ENCODE data around the gene MYO1B. TPM values are rescaled to one million over a fixed set of nuclear protein-coding genes. Genes with fewer than 3 reads are reported as not detected.

The MYO1B gene
- polyA plus RNA-seq, 1 donor from 2014 or later = 72.2 TPM

DNA sequence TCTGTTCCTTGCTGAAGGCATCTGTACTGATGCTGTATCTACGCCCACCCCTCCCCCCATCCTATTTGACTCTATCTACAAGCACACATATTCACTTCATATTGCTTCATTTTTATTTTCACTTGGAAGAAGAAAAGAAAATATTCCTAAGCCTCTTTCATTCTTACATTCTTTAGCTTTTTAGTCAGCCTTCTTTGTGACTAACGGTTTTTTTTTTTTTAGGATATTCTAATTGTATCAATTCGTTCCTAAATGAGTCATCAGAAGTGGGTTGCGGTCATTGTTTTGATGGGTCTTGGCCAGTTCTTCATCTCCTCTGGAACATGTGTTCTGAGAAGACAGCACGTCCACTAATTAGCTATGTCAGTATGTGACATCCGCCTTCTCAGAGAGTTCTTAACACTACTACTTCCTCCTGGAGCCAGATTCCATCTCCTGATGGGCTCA lies 88.7 kb downstream of the MYO1B start:
- TF ChIP-seq EZH2 (IDR thresholded peaks at IDR 0.05; ENCODE audit: borderline replicate concordance, insufficient read depth, low read length, poor library complexity, severe bottlenecking) (no peak), TAF1 (IDR thresholded peaks at IDR 0.05; ENCODE audit: low read depth) (no peak), SMC3 (conservative IDR thresholded peaks at IDR 0.05; ENCODE audit: poor library complexity) (no peak), MXI1 (conservative IDR thresholded peaks at IDR 0.05; ENCODE audit: poor library complexity, severe bottlenecking) (no peak), RAD21 (conservative IDR thresholded peaks at IDR 0.05) (no peak), CTCF (IDR thresholded peaks at IDR 0.05; ENCODE audit: poor library complexity, severe bottlenecking) (no peak), EP300 (conservative IDR thresholded peaks at IDR 0.05; ENCODE audit: poor library complexity, severe bottlenecking) (no peak), POLR2AphosphoS5 (IDR thresholded peaks at IDR 0.05) (no peak)
- TF ChIP-seq, protein P1, sequence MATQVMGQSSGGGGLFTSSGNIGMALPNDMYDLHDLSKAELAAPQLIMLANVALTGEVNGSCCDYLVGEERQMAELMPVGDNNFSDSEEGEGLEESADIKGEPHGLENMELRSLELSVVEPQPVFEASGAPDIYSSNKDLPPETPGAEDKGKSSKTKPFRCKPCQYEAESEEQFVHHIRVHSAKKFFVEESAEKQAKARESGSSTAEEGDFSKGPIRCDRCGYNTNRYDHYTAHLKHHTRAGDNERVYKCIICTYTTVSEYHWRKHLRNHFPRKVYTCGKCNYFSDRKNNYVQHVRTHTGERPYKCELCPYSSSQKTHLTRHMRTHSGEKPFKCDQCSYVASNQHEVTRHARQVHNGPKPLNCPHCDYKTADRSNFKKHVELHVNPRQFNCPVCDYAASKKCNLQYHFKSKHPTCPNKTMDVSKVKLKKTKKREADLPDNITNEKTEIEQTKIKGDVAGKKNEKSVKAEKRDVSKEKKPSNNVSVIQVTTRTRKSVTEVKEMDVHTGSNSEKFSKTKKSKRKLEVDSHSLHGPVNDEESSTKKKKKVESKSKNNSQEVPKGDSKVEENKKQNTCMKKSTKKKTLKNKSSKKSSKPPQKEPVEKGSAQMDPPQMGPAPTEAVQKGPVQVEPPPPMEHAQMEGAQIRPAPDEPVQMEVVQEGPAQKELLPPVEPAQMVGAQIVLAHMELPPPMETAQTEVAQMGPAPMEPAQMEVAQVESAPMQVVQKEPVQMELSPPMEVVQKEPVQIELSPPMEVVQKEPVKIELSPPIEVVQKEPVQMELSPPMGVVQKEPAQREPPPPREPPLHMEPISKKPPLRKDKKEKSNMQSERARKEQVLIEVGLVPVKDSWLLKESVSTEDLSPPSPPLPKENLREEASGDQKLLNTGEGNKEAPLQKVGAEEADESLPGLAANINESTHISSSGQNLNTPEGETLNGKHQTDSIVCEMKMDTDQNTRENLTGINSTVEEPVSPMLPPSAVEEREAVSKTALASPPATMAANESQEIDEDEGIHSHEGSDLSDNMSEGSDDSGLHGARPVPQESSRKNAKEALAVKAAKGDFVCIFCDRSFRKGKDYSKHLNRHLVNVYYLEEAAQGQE (IDR thresholded peaks at IDR 0.05; ENCODE audit: borderline replicate concordance) = no peak
- no peaks in the 10 kb centered on the region for H3K9me2 ChIP-seq (ENCODE audit: insufficient read depth, low read length)

GRCh38 chr2:191335875-191336464 lies 90.8 kb downstream of the MYO1B start:
- no peak overlapping the region for H3K4me2 ChIP-seq (ENCODE audit: low read length)
- H4K20me1 ChIP-seq (ENCODE audit: insufficient read depth) = no peaks in the 10 kb centered on the region
- no peaks in the 10 kb centered on the region for H3K27me3 ChIP-seq (ENCODE audit: insufficient read depth, low read depth, low read length)
- H2AFZ ChIP-seq (ENCODE audit: low read depth, low read length) = no peak overlapping the region
- H3K9me3 ChIP-seq (ENCODE audit: low read length) = no peaks in the 10 kb centered on the region
- no peak overlapping the region for H3K27ac ChIP-seq (ENCODE audit: low read length)
- no peaks in the 10 kb centered on the region for H3K79me2 ChIP-seq (replicated peaks; ENCODE audit: insufficient read depth, low read length)
- no peaks in the 10 kb centered on the region for H3K36me3 ChIP-seq (ENCODE audit: insufficient read depth, low read length)
- no peak overlapping the region for H3K9ac ChIP-seq (ENCODE audit: low read length)
- H3F3A ChIP-seq (ENCODE audit: insufficient read depth, low read length, poor library complexity, severe bottlenecking) = no peaks in the 10 kb centered on the region
- no peak for TF ChIP-seq MXI1 (conservative IDR thresholded peaks at IDR 0.05; ENCODE audit: poor library complexity, severe bottlenecking)
- no peak for TF ChIP-seq CTCF (IDR thresholded peaks at IDR 0.05; ENCODE audit: poor library complexity, severe bottlenecking)
- no peak for TF ChIP-seq SMC3 (conservative IDR thresholded peaks at IDR 0.05; ENCODE audit: poor library complexity)
- TF ChIP-seq EZH2 (IDR thresholded peaks at IDR 0.05; ENCODE audit: borderline replicate concordance, insufficient read depth, low read length, poor library complexity, severe bottlenecking) = no peak
- no peak for TF ChIP-seq POLR2AphosphoS5 (IDR thresholded peaks at IDR 0.05)
- TF ChIP-seq, protein P1 (IDR thresholded peaks at IDR 0.05; ENCODE audit: borderline replicate concordance) = no peak
- no peak for TF ChIP-seq EP300 (conservative IDR thresholded peaks at IDR 0.05; ENCODE audit: poor library complexity, severe bottlenecking)
- TF ChIP-seq TAF1 (IDR thresholded peaks at IDR 0.05; ENCODE audit: low read depth) = no peak
- TF ChIP-seq RAD21 (conservative IDR thresholded peaks at IDR 0.05) = no peak
- no peak overlapping the region for H3K4me3 ChIP-seq (ENCODE audit: low read length)
- H3K9me2 ChIP-seq (ENCODE audit: insufficient read depth, low read length) = no peaks in the 10 kb centered on the region

More for the DNA sequence above, 88.7 kb downstream of the MYO1B start:
- Histone ChIP-seq H3K4me2 (ENCODE audit: low read length) (no peak overlapping the region), H3K27me3 (ENCODE audit: insufficient read depth, low read depth, low read length) (no peaks in the 10 kb centered on the region), H3K36me3 (ENCODE audit: insufficient read depth, low read length) (peaks cover 3% of the 10 kb centered on the region), H3K9me3 (ENCODE audit: low read length) (no peaks in the 10 kb centered on the region), H3K4me3 (ENCODE audit: low read length) (no peak overlapping the region), H3K9ac (ENCODE audit: low read length) (no peak overlapping the region), H3F3A (ENCODE audit: insufficient read depth, low read length, poor library complexity, severe bottlenecking) (no peaks in the 10 kb centered on the region), H2AFZ (ENCODE audit: low read depth, low read length) (no peak overlapping the region), H4K20me1 (ENCODE audit: insufficient read depth) (no peaks in the 10 kb centered on the region), H3K27ac (ENCODE audit: low read length) (no peak overlapping the region), H3K79me2 (replicated peaks; ENCODE audit: insufficient read depth, low read length) (peaks cover under 1% of the 10 kb centered on the region)
